HEK293 (cell line): ENCODE data around the gene TRAF1.

Experiments used
- CTCF ChIA-PET: fragments of 350-600 bp; formaldehyde crosslinking; extraction: SDS; loops from one replicate; lab custom pipeline; 2021; ENCODE audit warnings: antibody characterized with exemption; lab: Yijun Ruan, JAX
- POLR2A ChIA-PET: fragments of 300-600 bp; formaldehyde crosslinking; extraction: SDS; loops from one replicate; lab custom pipeline; 2020; ENCODE audit warnings: antibody characterized with exemption, inconsistent platforms; lab: Yijun Ruan, JAX
- H3K27ac ChIP-seq: fragments of 200-500 bp; sonication (Bioruptor generic); 2 replicates; pipeline ENCODE4 v1.5.1; 2014; ENCODE audit warnings: low read depth, low read length, control low read depth, inconsistent platforms; ENCODE audit errors: extremely low read depth
- H3K36me3 ChIP-seq, 2 experiments: fragments of 200-500 bp in 1 of 2; sonication (Bioruptor generic) in 1 of 2; 1 replicate in 1 of 2; 2 replicates in 1 of 2; pipeline ENCODE4 v1.5.1; 2014 to 2017; ENCODE audit warnings: inconsistent platforms in 2 of 2, low read length in 2 of 2; ENCODE audit not compliant: control insufficient read depth in 2 of 2, insufficient read depth in 1 of 2
- H3K4me1 ChIP-seq: fragments of 200-500 bp; sonication (Bioruptor generic); 2 replicates; pipeline ENCODE4 v1.5.1; 2014; ENCODE audit warnings: mild to moderate bottlenecking, low read length, inconsistent platforms; ENCODE audit not compliant: control insufficient read depth, insufficient read depth
- H3K4me3 ChIP-seq: 2 replicates; pipeline ENCODE4 v1.5.1; 2011; ENCODE audit warnings: low read depth, mild to moderate bottlenecking, control low read depth, low read length, moderate library complexity
- H3K9me3 ChIP-seq: fragments of 200-500 bp; sonication (Bioruptor generic); 2 replicates; pipeline ENCODE4 v1.5.1; 2014; ENCODE audit warnings: low read depth, low read length, inconsistent platforms; ENCODE audit not compliant: control insufficient read depth, insufficient read depth
- BCL11A ChIP-seq: fragments of 450-650 bp; formaldehyde crosslinking; IDR thresholded peaks from 2 replicates; pipeline ENCODE4 v1.5.1; 2016; ENCODE audit warnings: low read depth, missing biosample characterization, missing genetic modification characterization
- EGR2 ChIP-seq: fragments of 450-650 bp; formaldehyde crosslinking; IDR thresholded peaks from 2 replicates; pipeline ENCODE4 v1.5.1; 2016; ENCODE audit warnings: low read depth, missing biosample characterization, missing genetic modification characterization
- GLI2 ChIP-seq: fragments of 450-650 bp; formaldehyde crosslinking; IDR thresholded peaks from 2 replicates; pipeline ENCODE4; 2017; ENCODE audit warnings: missing biosample characterization, missing genetic modification characterization, low read depth, borderline replicate concordance
- OVOL3 ChIP-seq: fragments of 450-650 bp; formaldehyde crosslinking; IDR thresholded peaks from 2 replicates; pipeline ENCODE4 v1.5.1; 2016; ENCODE audit warnings: missing biosample characterization, missing genetic modification characterization
- PRDM2 ChIP-seq: fragments of 450-650 bp; formaldehyde crosslinking; IDR thresholded peaks from 2 replicates; pipeline ENCODE4 v1.5.1; 2016; ENCODE audit warnings: missing biosample characterization, missing genetic modification characterization, borderline replicate concordance
- PRDM6 ChIP-seq: fragments of 450-650 bp; formaldehyde crosslinking; IDR thresholded peaks from 2 replicates; pipeline ENCODE4 v1.5.1; 2017; ENCODE audit warnings: missing biosample characterization, missing genetic modification characterization
- SETDB1 ChIP-seq: IDR thresholded peaks from one replicate; pipeline ENCODE4 v1.6.1; 2017; ENCODE audit warnings: mild to moderate bottlenecking, low read length, moderate library complexity, mixed read lengths; ENCODE audit not compliant: insufficient read length
- SP7 ChIP-seq: fragments of 450-650 bp; formaldehyde crosslinking; IDR thresholded peaks from 2 replicates; pipeline ENCODE4 v1.5.1; 2016; ENCODE audit warnings: missing biosample characterization, missing genetic modification characterization
- ZBTB21 ChIP-seq: fragments of 450-650 bp; formaldehyde crosslinking; IDR thresholded peaks from 2 replicates; pipeline ENCODE4 v1.5.1; 2017; ENCODE audit warnings: missing biosample characterization, missing genetic modification characterization
- ZBTB7A ChIP-seq: fragments of 450-650 bp; formaldehyde crosslinking; IDR thresholded peaks from 2 replicates; pipeline ENCODE4 v1.5.1; 2016; ENCODE audit warnings: low read depth, missing biosample characterization, missing genetic modification characterization
- ZFHX2 ChIP-seq: fragments of 450-650 bp; formaldehyde crosslinking; conservative IDR thresholded peaks from 2 replicates; pipeline ENCODE4 v1.5.1; 2016; ENCODE audit warnings: missing biosample characterization, missing genetic modification characterization
- ZFP37 ChIP-seq: fragments of 450-650 bp; formaldehyde crosslinking; IDR thresholded peaks from 2 replicates; pipeline ENCODE4 v1.5.1; 2016; ENCODE audit warnings: missing biosample characterization, missing genetic modification characterization
- ZNF112 ChIP-seq: fragments of 450-650 bp; formaldehyde crosslinking; IDR thresholded peaks from 2 replicates; pipeline ENCODE4 v1.5.0; 2017; ENCODE audit warnings: missing biosample characterization, missing genetic modification characterization
- ZNF138 ChIP-seq: fragments of 450-650 bp; formaldehyde crosslinking; IDR thresholded peaks from 2 replicates; pipeline ENCODE4 v1.5.1; 2016; ENCODE audit warnings: missing biosample characterization, missing genetic modification characterization, borderline replicate concordance
- ZNF2 ChIP-seq: fragments of 450-650 bp; formaldehyde crosslinking; IDR thresholded peaks from 2 replicates; pipeline ENCODE4 v1.5.1; 2016; ENCODE audit warnings: missing biosample characterization, missing genetic modification characterization
- ZNF202 ChIP-seq: fragments of 450-650 bp; formaldehyde crosslinking; IDR thresholded peaks from 2 replicates; pipeline ENCODE4 v1.5.1; 2016; ENCODE audit warnings: missing biosample characterization, missing genetic modification characterization, borderline replicate concordance
- ZNF221 ChIP-seq: fragments of 450-650 bp; formaldehyde crosslinking; IDR thresholded peaks from 2 replicates; pipeline ENCODE4 v1.5.1; 2017; ENCODE audit warnings: missing biosample characterization, missing genetic modification characterization, borderline replicate concordance
- ZNF23 ChIP-seq: fragments of 450-650 bp; formaldehyde crosslinking; IDR thresholded peaks from 2 replicates; pipeline ENCODE4 v1.5.1; 2016; ENCODE audit warnings: missing biosample characterization, missing genetic modification characterization, borderline replicate concordance
- ZNF335 ChIP-seq: fragments of 450-650 bp; formaldehyde crosslinking; conservative IDR thresholded peaks from 2 replicates; pipeline ENCODE4 v1.5.1; 2016; ENCODE audit warnings: missing biosample characterization, missing genetic modification characterization
- ZNF473 ChIP-seq: fragments of 450-650 bp; formaldehyde crosslinking; IDR thresholded peaks from 2 replicates; pipeline ENCODE4 v1.5.1; 2017; ENCODE audit warnings: missing biosample characterization, missing genetic modification characterization
- ZNF501 ChIP-seq: fragments of 450-650 bp; formaldehyde crosslinking; IDR thresholded peaks from 2 replicates; pipeline ENCODE4 v1.5.1; 2016; ENCODE audit warnings: missing biosample characterization, missing genetic modification characterization
- ZNF626 ChIP-seq: fragments of 450-650 bp; sonication (Bioruptor Pico); formaldehyde crosslinking; IDR thresholded peaks from 2 replicates; pipeline ENCODE4 v1.5.1; 2018; ENCODE audit warnings: missing biosample characterization, missing genetic modification characterization, inconsistent platforms
- ZNF830 ChIP-seq: fragments of 450-650 bp; IDR thresholded peaks from 2 replicates; pipeline ENCODE4 v1.5.0; 2018; ENCODE audit warnings: missing biosample characterization, missing genetic modification characterization, low read depth, mild to moderate bottlenecking, moderate library complexity
- TF ChIP-seq, protein P1 (sequence below): fragments of 450-650 bp; formaldehyde crosslinking; IDR thresholded peaks from 2 replicates; pipeline ENCODE4 v1.5.1; 2016; ENCODE audit warnings: missing biosample characterization, missing genetic modification characterization
- TF ChIP-seq, protein P2 (sequence below): fragments of 450-650 bp; formaldehyde crosslinking; optimal IDR thresholded peaks from 2 replicates; pipeline ENCODE3; 2016; ENCODE audit warnings: missing biosample characterization, mild to moderate bottlenecking, missing genetic modification characterization

Gene TRAF1

DNA sequence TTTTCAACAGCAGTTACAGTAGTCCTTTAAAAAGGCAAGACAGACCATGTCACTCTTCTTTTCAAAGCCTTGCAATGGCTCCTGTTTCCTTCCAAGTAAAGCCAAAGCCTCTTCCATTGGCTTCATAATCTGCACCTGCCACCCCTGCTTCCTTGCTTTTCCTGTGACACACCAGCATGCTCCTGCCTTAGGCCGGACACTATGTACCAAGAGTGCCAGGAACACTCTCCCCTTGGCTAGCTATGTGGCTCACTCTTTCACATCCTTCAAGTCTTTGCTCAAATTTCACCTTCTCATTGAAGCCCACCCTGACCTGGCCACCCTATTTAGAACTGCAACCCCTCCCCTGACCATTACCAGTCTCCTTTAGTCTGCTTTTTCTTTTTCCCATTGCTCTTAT, 22.2 kb upstream of the TRAF1 start:
- TF ChIP-seq SETDB1 (no peak), PRDM6 (tag by site-specific recombination) (no peak), ZNF501 (tag by site-specific recombination) (no peak), ZNF473 (tag by site-specific recombination) (no peak), ZNF626 (tag by site-specific recombination) (no peak), ZBTB21 (tag by site-specific recombination) (no peak), SP7 (tag by site-specific recombination) (no peak), ZFP37 (no peak), ZNF138 (no peak), BCL11A (tag by site-specific recombination) (no peak), ZNF23 (tag by site-specific recombination) (no peak)
- Histone ChIP-seq H3K4me3 (no peak overlapping the region), H3K9me3 (no peaks in the 10 kb centered on the region), H3K4me1 (no peaks in the 10 kb centered on the region), H3K36me3 (no peaks in the 10 kb centered on the region), H3K27ac (no peak overlapping the region)
- ChIA-PET POLR2A (no interaction called here), CTCF (no interaction called here)

DNA sequence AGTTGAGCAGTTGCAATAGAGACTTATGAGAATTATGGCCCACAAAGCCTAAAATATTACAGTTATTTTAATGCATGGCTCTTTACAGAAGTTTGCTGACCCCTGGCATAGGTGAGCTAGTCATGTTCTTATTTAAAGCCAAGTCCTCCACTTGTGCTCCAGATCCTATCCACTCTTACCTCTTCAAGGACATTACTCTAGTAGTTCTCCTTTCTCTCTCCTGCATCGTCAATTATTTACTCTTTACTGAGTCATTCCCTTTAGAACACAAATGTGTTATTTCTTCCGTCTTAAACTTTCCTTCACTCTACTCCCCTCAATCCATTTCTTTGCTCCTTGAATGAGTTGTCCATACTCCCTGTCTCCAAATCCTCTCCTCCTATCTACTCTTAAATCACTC, 20.6 kb upstream of the TRAF1 start:
- H3K9me3 ChIP-seq, result no peaks in the 10 kb centered on the region
- H3K4me1 ChIP-seq, result no peaks in the 10 kb centered on the region
- POLR2A ChIA-PET, result no interaction called here
- CTCF ChIA-PET, result no interaction called here
- no peaks in the 10 kb centered on the region for H3K36me3 ChIP-seq
- H3K4me3 ChIP-seq, result no peak overlapping the region
- TF ChIP-seq EGR2 (no peak), ZNF202 (tag by site-specific recombination) (no peak), ZNF335 (tag by site-specific recombination) (no peak), PRDM2 (tag by site-specific recombination) (no peak), ZNF2 (tag by site-specific recombination) (no peak), ZNF112 (tag by site-specific recombination) (no peak), ZFHX2 (tag by site-specific recombination) (no peak), ZNF830 (tag by site-specific recombination) (no peak), GLI2 (tag by site-specific recombination) (no peak), ZBTB7A (tag by site-specific recombination) (no peak), OVOL3 (tag by site-specific recombination) (no peak), ZNF221 (tag by site-specific recombination) (no peak)
- TF ChIP-seq, protein P1, sequence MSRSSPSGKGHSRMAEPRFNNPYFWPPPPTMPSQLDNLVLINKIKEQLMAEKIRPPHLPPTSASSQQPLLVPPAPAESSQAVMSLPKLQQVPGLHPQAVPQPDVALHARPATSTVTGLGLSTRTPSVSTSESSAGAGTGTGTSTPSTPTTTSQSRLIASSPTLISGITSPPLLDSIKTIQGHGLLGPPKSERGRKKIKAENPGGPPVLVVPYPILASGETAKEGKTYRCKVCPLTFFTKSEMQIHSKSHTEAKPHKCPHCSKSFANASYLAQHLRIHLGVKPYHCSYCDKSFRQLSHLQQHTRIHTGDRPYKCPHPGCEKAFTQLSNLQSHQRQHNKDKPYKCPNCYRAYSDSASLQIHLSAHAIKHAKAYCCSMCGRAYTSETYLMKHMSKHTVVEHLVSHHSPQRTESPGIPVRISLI (tag by site-specific recombination), result no peak
- TF ChIP-seq, protein P2, sequence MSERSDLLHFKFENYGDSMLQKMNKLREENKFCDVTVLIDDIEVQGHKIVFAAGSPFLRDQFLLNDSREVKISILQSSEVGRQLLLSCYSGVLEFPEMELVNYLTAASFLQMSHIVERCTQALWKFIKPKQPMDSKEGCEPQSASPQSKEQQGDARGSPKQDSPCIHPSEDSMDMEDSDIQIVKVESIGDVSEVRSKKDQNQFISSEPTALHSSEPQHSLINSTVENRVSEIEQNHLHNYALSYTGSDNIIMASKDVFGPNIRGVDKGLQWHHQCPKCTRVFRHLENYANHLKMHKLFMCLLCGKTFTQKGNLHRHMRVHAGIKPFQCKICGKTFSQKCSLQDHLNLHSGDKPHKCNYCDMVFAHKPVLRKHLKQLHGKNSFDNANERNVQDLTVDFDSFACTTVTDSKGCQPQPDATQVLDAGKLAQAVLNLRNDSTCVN (tag by site-specific recombination), result no peak
- no peak overlapping the region for H3K27ac ChIP-seq
